Endometrial microvascular endothelial cells (primary cell): ENCODE data around the gene ETV1. TPM values are rescaled to one million over a fixed set of nuclear protein-coding genes. Genes with fewer than 3 reads are reported as not detected.

Source experiments
- in situ Hi-C: cut with HindIII; loops from 2 replicates; pipeline ENCODE4 v1.10.0; 2017; ENCODE audit warnings: low sequenced_read_pairs, low pct_unique_long_range_greater_than_20kb; ENCODE audit errors: inconsistent ontology term
- total RNA-seq: library from RNA; depleted of rRNA; stranded (reverse); fragments of >200 nt; gene quantifications from one replicate; pipeline ENCODE4 v1.2.3, GENCODE V29; 2015; ENCODE audit errors: inconsistent ontology term

ETV1 gene
- total RNA-seq, 1 donor from 2014 or later = 3.5 TPM

GRCh38 chr7:13988731-13989125 is 738 bp downstream of the ETV1 start:
- in situ Hi-C loops = no loop called here

GRCh38 chr7:13988065-13988464 is 1.4 kb downstream of the ETV1 start:
- in situ Hi-C loops = no loop called here

GRCh38 chr7:13987395-13987794 is 2.1 kb downstream of the ETV1 start:
- in situ Hi-C loops = no loop called here

- in situ Hi-C loops = no loop called here
Measured at GRCh38 chr7:13986208-13986607, 3.3 kb downstream of the ETV1 start.

GRCh38 chr7:13984831-13985685 is 4.4 kb downstream of the ETV1 start:
- in situ Hi-C loops = no loop called here

- in situ Hi-C loops = no loop called here
Measured at GRCh38 chr7:13984061-13984460, 5.4 kb downstream of the ETV1 start.

- in situ Hi-C loops = no loop called here
Measured at GRCh38 chr7:13982940-13983677, 6.4 kb downstream of the ETV1 start.

- in situ Hi-C loops = no loop called here
Measured at GRCh38 chr7:13981070-13981469, 8.4 kb downstream of the ETV1 start.

- in situ Hi-C loops = no loop called here
Measured at GRCh38 chr7:13980474-13980873, 9.0 kb downstream of the ETV1 start.

- in situ Hi-C loops = no loop called here
Measured at GRCh38 chr7:13979671-13980435, 9.6 kb downstream of the ETV1 start.

- in situ Hi-C loops = no loop called here
Measured at GRCh38 chr7:13976594-13976993, 12.9 kb downstream of the ETV1 start.

- in situ Hi-C loops = no loop called here
Measured at GRCh38 chr7:13965077-13965476, 24.4 kb downstream of the ETV1 start.

- in situ Hi-C loops = no loop called here
Measured at GRCh38 chr7:13963925-13964324, 25.5 kb downstream of the ETV1 start.

- in situ Hi-C loops = no loop called here
Measured at GRCh38 chr7:13955494-13955893, 34.0 kb downstream of the ETV1 start.

- in situ Hi-C loops = no loop called here
Measured at GRCh38 chr7:13953368-13953767, 36.1 kb downstream of the ETV1 start.

GRCh38 chr7:13952921-13953320 is 36.5 kb downstream of the ETV1 start:
- in situ Hi-C loops = no loop called here

- in situ Hi-C loops = no loop called here
Measured at GRCh38 chr7:13949939-13950338, 39.5 kb downstream of the ETV1 start.

GRCh38 chr7:13949445-13949844 is 40.0 kb downstream of the ETV1 start:
- in situ Hi-C loops = no loop called here

GRCh38 chr7:13948019-13948801 is 41.3 kb downstream of the ETV1 start:
- in situ Hi-C loops = no loop called here
